H1 (cell line): ENCODE measurements around the gene IL21R. TPM values are rescaled to one million over a fixed set of nuclear protein-coding genes. Genes with fewer than 3 reads are reported as not detected.

ENCODE experiments used
- CTCF ChIA-PET: fragments of 300-600 bp; sonication (Branson Sonifier 250); formaldehyde crosslinking; loops from one replicate; lab custom pipeline; 2021; ENCODE audit not compliant: partially characterized antibody; lab: Charles Lee
- POLR2A ChIA-PET: fragments of 300-600 bp; sonication (Branson Sonifier 250); formaldehyde crosslinking; loops from one replicate; lab custom pipeline; 2021; ENCODE audit warnings: inconsistent platforms; ENCODE audit not compliant: partially characterized antibody; lab: Charles Lee
- DNase-seq, 2 experiments: peaks; one replicate each; pipeline versions ENCODE4 v3.0.0 to v3.0.0-alpha.2; 2010 to 2022; ENCODE audit warnings: low spot score in 2 of 2, low read depth in 1 of 2, mixed read lengths in 1 of 2
- FAIRE-seq: peaks from 2 replicates; lab custom pipeline; 2011; peaks lifted over from hg19 to GRCh38; lab: Jason Lieb, UNC
- H2AFZ ChIP-seq: 2 replicates; pipeline ENCODE4 v1.8.1; 2012; ENCODE audit warnings: low read length, inconsistent platforms
- H2AK5ac ChIP-seq: 2 replicates; pipeline ENCODE4 v1.6.1; 2013; ENCODE audit warnings: low read depth, low read length
- H2BK120ac ChIP-seq: replicated peaks from 2 replicates; pipeline ENCODE3; 2013; ENCODE audit warnings: low read depth, low read length, inconsistent platforms
- H2BK12ac ChIP-seq: 2 replicates; pipeline ENCODE4 v1.6.1; 2013; ENCODE audit warnings: low read depth, low read length
- H2BK15ac ChIP-seq: 2 replicates; pipeline ENCODE4 v1.6.1; 2013; ENCODE audit warnings: low read length
- H2BK20ac ChIP-seq: 2 replicates; pipeline ENCODE4 v1.6.1; 2013; ENCODE audit warnings: low read length
- H2BK5ac ChIP-seq: 2 replicates; pipeline ENCODE4 v1.6.1; 2013; ENCODE audit warnings: low read depth, low read length
- H3K14ac ChIP-seq: 2 replicates; pipeline ENCODE4 v1.6.1; 2013; ENCODE audit warnings: inconsistent platforms; ENCODE audit not compliant: insufficient read length
- H3K18ac ChIP-seq: 2 replicates; pipeline ENCODE4 v1.6.1; 2013; ENCODE audit warnings: low read length; ENCODE audit errors: extremely low read depth
- H3K23ac ChIP-seq: 2 replicates; pipeline ENCODE4 v1.6.1; 2013; ENCODE audit warnings: inconsistent platforms; ENCODE audit not compliant: insufficient read length
- H3K23me2 ChIP-seq: 2 replicates; pipeline ENCODE4 v1.6.1; 2013; ENCODE audit warnings: low read depth, low read length
- H3K27ac ChIP-seq: 2 replicates; pipeline ENCODE4 v1.6.1; 2011; ENCODE audit warnings: low read depth, low read length, inconsistent platforms
- H3K27me3 ChIP-seq, 4 experiments: replicated peaks in 1 of 4; 1 replicate in 1 of 4; 2 replicates in 3 of 4; pipeline versions ENCODE4 v1.6.1 to v1.8.1; 2011 to 2013; ENCODE audit warnings: low read length in 3 of 4, mild to moderate bottlenecking in 3 of 4, inconsistent platforms in 2 of 4, mixed read lengths in 2 of 4, moderate library complexity in 1 of 4; ENCODE audit not compliant: control insufficient read depth in 3 of 4, insufficient read depth in 3 of 4; ENCODE audit errors: extremely low read depth in 1 of 4
- H3K36me3 ChIP-seq, 4 experiments: 2 replicates each; pipeline versions ENCODE4 v1.6.1 to v1.8.1; 2011 to 2013; ENCODE audit warnings: mild to moderate bottlenecking in 4 of 4, low read length in 3 of 4, moderate library complexity in 2 of 4, control low read depth in 1 of 4, inconsistent platforms in 1 of 4; ENCODE audit not compliant: insufficient read depth in 4 of 4, control insufficient read depth in 2 of 4
- H3K4ac ChIP-seq: replicated peaks from 2 replicates; pipeline ENCODE3; 2013; ENCODE audit warnings: low read length, low read depth, mixed read lengths, inconsistent platforms; ENCODE audit not compliant: insufficient read length
- H3K4me1 ChIP-seq, 4 experiments: replicated peaks in 1 of 4; 1 replicate in 1 of 4; 2 replicates in 3 of 4; pipeline versions ENCODE4 v1.6.1 to v1.8.1; 2011 to 2013; ENCODE audit warnings: low read length in 3 of 4, inconsistent platforms in 2 of 4, mixed read lengths in 1 of 4; ENCODE audit not compliant: insufficient read depth in 4 of 4, control insufficient read depth in 3 of 4
- H3K4me2 ChIP-seq, 2 experiments: 2 replicates each; pipeline versions ENCODE4 v1.6.1 to v1.8.1; 2011 to 2013; ENCODE audit warnings: low read depth in 2 of 2, low read length in 2 of 2, control low read depth in 1 of 2, inconsistent platforms in 1 of 2, mild to moderate bottlenecking in 1 of 2; ENCODE audit not compliant: insufficient read depth in 1 of 2
- H3K4me3 ChIP-seq, 4 experiments: fragments of 200-600, 300-600 bp in 1 of 4; sonication (generic), shearing (Covaris generic), sonication (Bioruptor Twin) in 1 of 4; 2 replicates each; pipeline versions ENCODE4 v1.5.1 to v1.8.1; 2011 to 2016; ENCODE audit warnings: low read length in 4 of 4, low read depth in 3 of 4, control low read depth in 2 of 4, inconsistent platforms in 2 of 4, mild to moderate bottlenecking in 2 of 4, mixed read lengths in 1 of 4, moderate library complexity in 1 of 4; ENCODE audit not compliant: insufficient read depth in 2 of 4; ENCODE audit errors: extremely low read depth in 1 of 4
- H3K56ac ChIP-seq: replicated peaks from 2 replicates; pipeline ENCODE3; 2013; ENCODE audit warnings: low read depth, mild to moderate bottlenecking, mixed read lengths, low read length, inconsistent platforms; ENCODE audit not compliant: insufficient read length
- H3K79me1 ChIP-seq: 2 replicates; pipeline ENCODE4 v1.6.1; 2013; ENCODE audit warnings: low read depth, low read length, control low read depth
- H3K79me2 ChIP-seq, 2 experiments: 2 replicates each; pipeline versions ENCODE4 v1.6.1 to v1.8.1; 2012 to 2013; ENCODE audit warnings: low read length in 2 of 2, mild to moderate bottlenecking in 2 of 2, inconsistent platforms in 1 of 2; ENCODE audit not compliant: insufficient read depth in 2 of 2, control insufficient read depth in 1 of 2
- H3K9ac ChIP-seq, 4 experiments: replicated peaks in 1 of 4; 1 replicate in 1 of 4; 2 replicates in 3 of 4; pipeline versions ENCODE4 v1.6.1 to v1.8.1; 2011 to 2013; ENCODE audit warnings: low read depth in 3 of 4, low read length in 3 of 4, control low read depth in 2 of 4, mild to moderate bottlenecking in 2 of 4, moderate library complexity in 2 of 4, inconsistent platforms in 1 of 4; ENCODE audit errors: extremely low read depth in 1 of 4
- H3K9me3 ChIP-seq, 2 experiments: 2 replicates each; pipeline versions ENCODE4 v1.6.1 to v1.8.1; 2012 to 2013; ENCODE audit warnings: mild to moderate bottlenecking in 2 of 2, moderate library complexity in 2 of 2, control low read depth in 1 of 2, inconsistent platforms in 1 of 2, low read depth in 1 of 2, low read length in 1 of 2, mixed read lengths in 1 of 2; ENCODE audit not compliant: insufficient read depth in 2 of 2
- H4K20me1 ChIP-seq, 2 experiments: replicated peaks in 1 of 2; 2 replicates each; pipeline versions ENCODE3 to v1.8.1; 2011 to 2013; ENCODE audit warnings: inconsistent platforms in 2 of 2, low read length in 2 of 2, mild to moderate bottlenecking in 1 of 2; ENCODE audit not compliant: insufficient read depth in 2 of 2, control insufficient read depth in 1 of 2
- H4K5ac ChIP-seq: 2 replicates; pipeline ENCODE4 v1.6.1; 2013; ENCODE audit warnings: low read length, low read depth, mixed read lengths, inconsistent platforms; ENCODE audit not compliant: insufficient read length
- H4K8ac ChIP-seq: 2 replicates; pipeline ENCODE4 v1.8.0; 2013; ENCODE audit warnings: mild to moderate bottlenecking, moderate library complexity, low read length, inconsistent platforms; ENCODE audit not compliant: insufficient read depth; ENCODE audit errors: extremely low read depth
- H4K91ac ChIP-seq: replicated peaks from 2 replicates; pipeline ENCODE3; 2013; ENCODE audit warnings: low read length, mixed read lengths, inconsistent platforms; ENCODE audit not compliant: insufficient read length
- GTF2F1 ChIP-seq: IDR thresholded peaks from 2 replicates; pipeline ENCODE4 v1.6.1; 2012; ENCODE audit warnings: low read depth, low read length, improper control_type of control experiment, borderline replicate concordance
- SP4 ChIP-seq: IDR thresholded peaks from 2 replicates; pipeline ENCODE4 v1.6.1; 2012; ENCODE audit warnings: low read length, inconsistent platforms
- WGBS, 2 experiments: shearing (Covaris generic) in 1 of 2; methylation state at CpG; one replicate each; pipeline versions ENCODE4 v1.1.6 to v1.1.7; 2013 to 2015; ENCODE audit warnings: low lambda C conversion rate in 2 of 2, mixed read lengths in 2 of 2, inconsistent platforms in 1 of 2, low coverage in 1 of 2, missing lambda C conversion rate in 1 of 2; ENCODE audit not compliant: insufficient replicate concordance in 2 of 2, insufficient coverage in 1 of 2, insufficient read length in 1 of 2; ENCODE audit errors: extremely low coverage in 1 of 2, missing lambda C conversion rate in 1 of 2; 5-methylcytosine and 5-hydroxymethylcytosine counted together
- polyA plus RNA-seq, 7 experiments: library from polyadenylated mRNA; depleted of rRNA in 3 of 7; stranded (reverse) in 5 of 7; unstranded in 2 of 7; fragments of >200 nt in 5 of 7; fragments of 200-250 nt in 2 of 7; gene quantifications; 1 replicate in 5 of 7; 2 replicates in 1 of 7; 4 replicates in 1 of 7; pipeline versions ENCODE4 v1.2.1 to v1.2.3, GENCODE V29; 2011 to 2013; ENCODE audit warnings: missing spikeins in 2 of 7, mixed read lengths in 2 of 7
- total RNA-seq: library from RNA; stranded (reverse); fragmentation: NEBNext Ultra II Directional; extraction: Animal tissue kit (Norgen Biotek cat#: 25700); gene quantifications from 2 replicates; pipeline ENCODE4 v1.2.1, GENCODE V29; 2021

IL21R gene
- total and polyA plus RNA-seq, 2 of the 8 experiments (the other 6 are each of a cell fraction or from before 2014, with no cell fraction given): 0.34 to 0.70 TPM

- Histone ChIP-seq H2BK12ac (no peak overlapping the region), H3K23ac (no peak overlapping the region), H2BK20ac (no peak overlapping the region), H3K14ac (no peak overlapping the region), H3K36me3 (peaks cover 21 to 42% (median 35%) of the 10 kb centered on the region in 4 experiments; a peak in 7 of 8 replicates), H3K9ac (no peak overlapping the region), H2AK5ac (no peak overlapping the region), H3K4me1 (no peaks in the 10 kb centered on the region; a peak in 1 of 7 replicates), H3K18ac (no peak overlapping the region), H4K91ac (no peak overlapping the region), H3K4me3 (no peak overlapping the region), H3K4ac (no peak overlapping the region), H3K79me1 (no peaks in the 10 kb centered on the region), H3K4me2 (no peak overlapping the region), H4K8ac (no peak overlapping the region; the same call in 1 of the 2 replicates), H2BK15ac (no peak overlapping the region), H2BK5ac (no peak overlapping the region), H4K20me1 (peaks cover 2 to 14% of the 10 kb centered on the region in 2 experiments), H3K79me2 (no peaks in the 10 kb centered on the region), H3K23me2 (peaks cover 4% of the 10 kb centered on the region; the same call in 1 of the 2 replicates), H2BK120ac (no peak overlapping the region), H2AFZ (no peak overlapping the region), H3K9me3 (no peaks in the 10 kb centered on the region), H3K27ac (no peak overlapping the region), H4K5ac (no peak overlapping the region), H3K56ac (no peak overlapping the region), H3K27me3 (no peaks in the 10 kb centered on the region)
- DNase-seq (no peak), FAIRE-seq (no peak)
- CTCF ChIA-PET: interaction anchor here (0.7 to 1.3 kb wide), 3 partner anchors 8 to 93 kb away, joined by 3 to 4 read pairs (median 4); no protein-coding TSS in a partner anchor
- POLR2A ChIA-PET: no interaction called here
- 82% methylated on average over 17 of the region's 20 CpGs; no CpG with 5 or more reads in 1 of the 2 experiments for WGBS, 2 experiments
- no peak for TF ChIP-seq SP4
- TF ChIP-seq GTF2F1: no peak
Observed at GRCh38 chr16:27460663-27461482, 58.9 kb downstream of the IL21R start.
